PC-3 (cell line): ENCODE results near the gene FBXL15. TPM values are rescaled to one million over a fixed set of nuclear protein-coding genes. Genes with fewer than 3 reads are reported as not detected.

Source experiments
- ATAC-seq: fragments of 200-7000 bp; cut with Tn5 transposase; 2 replicates; pipeline ENCODE4 v1.9.1; 2020; ENCODE audit warnings: mild to moderate bottlenecking, moderate library complexity
- BruUV-seq: library from RNA; stranded (reverse); fragments of 400-500 nt; replicated peaks from 2 replicates; lab custom pipeline; 2021; lab: Mats Ljungman, UMichigan
- CTCF ChIA-PET: fragments of 300-600 bp; sonication (Branson Sonifier 250); formaldehyde crosslinking; loops from one replicate; lab custom pipeline; 2022; ENCODE audit warnings: antibody characterized with exemption; lab: Charles Lee
- POLR2A ChIA-PET: fragments of 300-600 bp; sonication (Branson Sonifier 250); formaldehyde crosslinking; loops from one replicate; lab custom pipeline; 2022; ENCODE audit warnings: antibody characterized with exemption; ENCODE audit not compliant: unreplicated experiment; lab: Charles Lee
- DNase-seq: peaks from one replicate; pipeline ENCODE4 v3.0.0-alpha.2; 2015
- H2AFZ ChIP-seq: fragments of 300-600 bp; sonication (generic); 2 replicates; pipeline ENCODE4 v1.6.0; 2016; ENCODE audit warnings: antibody characterized with exemption, low read length
- H3F3A ChIP-seq: fragments of 300-600 bp; sonication (generic); one replicate; pipeline ENCODE4 v1.6.0; 2017; ENCODE audit warnings: antibody characterized with exemption, low read length, control low read depth, mild to moderate bottlenecking; ENCODE audit not compliant: unreplicated experiment
- H3K27ac ChIP-seq: fragments of 300-600 bp; sonication (generic); 2 replicates; pipeline ENCODE4 v1.5.1; 2016; ENCODE audit warnings: mild to moderate bottlenecking, low read length
- H3K27me3 ChIP-seq: fragments of 300-600 bp; sonication (generic); 2 replicates; pipeline ENCODE4 v1.6.1; 2016; ENCODE audit warnings: low read length, mixed read lengths
- H3K36me3 ChIP-seq: fragments of 300-600 bp; sonication (generic); 2 replicates; pipeline ENCODE4 v1.6.1; 2016; ENCODE audit warnings: low read depth, mixed run types, low read length, mixed read lengths
- H3K4me1 ChIP-seq: fragments of 300-600 bp; sonication (generic); 2 replicates; pipeline ENCODE4 v1.5.1; 2016; ENCODE audit warnings: low read length; ENCODE audit not compliant: insufficient read depth
- H3K4me2 ChIP-seq: fragments of 300-600 bp; sonication (generic); 2 replicates; pipeline ENCODE4 v1.6.0; 2016; ENCODE audit warnings: low read length
- H3K4me3 ChIP-seq: fragments of 300-600 bp; sonication (generic); 2 replicates; pipeline ENCODE4 v1.5.1; 2016; ENCODE audit warnings: mild to moderate bottlenecking, low read length, mixed read lengths
- H3K79me2 ChIP-seq: fragments of 300-600 bp; sonication (generic); 2 replicates; pipeline ENCODE4 v1.6.1; 2017; ENCODE audit warnings: low read length, mixed read lengths
- H3K9ac ChIP-seq: fragments of 300-600 bp; sonication (generic); 2 replicates; pipeline ENCODE4 v1.6.0; 2016; ENCODE audit warnings: mild to moderate bottlenecking, low read length
- H3K9me2 ChIP-seq: fragments of 300-600 bp; sonication (generic); replicated peaks from 2 replicates; pipeline ENCODE4 v1.6.1; 2016; ENCODE audit warnings: mixed run types, low read length, mixed read lengths
- H3K9me3 ChIP-seq: fragments of 300-600 bp; sonication (generic); 2 replicates; pipeline ENCODE4 v1.6.1; 2016; ENCODE audit warnings: low read length, mixed read lengths
- H4K20me1 ChIP-seq: fragments of 300-600 bp; sonication (generic); 2 replicates; pipeline ENCODE4 v1.6.1; 2016; ENCODE audit warnings: low read length, mixed read lengths
- CTCF ChIP-seq: fragments of 300-600 bp; sonication (generic); conservative IDR thresholded peaks from 2 replicates; pipeline ENCODE4 v1.5.1; 2017; ENCODE audit warnings: antibody characterized with exemption, low read depth, mild to moderate bottlenecking, low read length
- EZH2 ChIP-seq: fragments of 300-600 bp; sonication (generic); IDR thresholded peaks from one replicate; pipeline ENCODE4 v1.6.1; 2017; ENCODE audit warnings: antibody characterized with exemption, mild to moderate bottlenecking, low read length; ENCODE audit not compliant: unreplicated experiment
- EZH2phosphoT487 ChIP-seq: fragments of 300-600 bp; sonication (generic); IDR thresholded peaks from 2 replicates; pipeline ENCODE4 v1.6.1; 2018; ENCODE audit warnings: mild to moderate bottlenecking, antibody characterized with exemption, low read length, borderline replicate concordance
- intact Hi-C: fragments of 100-400 bp; cut with micrococcal nuclease; formaldehyde crosslinking; loops from 2 replicates; pipeline ENCODE4 v1.9.0; 2023
- total RNA-seq: library from RNA; depleted of rRNA; stranded (reverse); fragments of >200 nt; gene quantifications from 2 replicates; pipeline ENCODE4 v1.2.3, GENCODE V29; 2014

The FBXL15 gene
- total RNA-seq, 1 experiment from 2014 or later = 12.7 TPM

GRCh38 chr10:102404361-102405107, 16.1 kb upstream of the FBXL15 start:
- no peak for ATAC-seq
- no peak overlapping the region for H3K4me2 ChIP-seq
- H3K9me3 ChIP-seq = no peaks in the 10 kb centered on the region
- no peak overlapping the region for H3K9ac ChIP-seq
- peaks cover 22% of the 10 kb centered on the region for H3K4me1 ChIP-seq
- H3K79me2 ChIP-seq = no peaks in the 10 kb centered on the region
- no peaks in the 10 kb centered on the region for H4K20me1 ChIP-seq
- no peaks in the 10 kb centered on the region; the same call in 1 of the 2 replicates for H3K36me3 ChIP-seq
- no peak overlapping the region for H3K27ac ChIP-seq
- TF ChIP-seq EZH2phosphoT487 (no peak), EZH2 (no peak), CTCF (no peak)
- no peak for DNase-seq
- H2AFZ ChIP-seq = no peak overlapping the region
- H3K9me2 ChIP-seq = no peaks in the 10 kb centered on the region
- BruUV-seq = TSS peak; percentile 8
- CTCF ChIA-PET = no interaction called here
- no peak overlapping the region for H3K4me3 ChIP-seq
- POLR2A ChIA-PET = no interaction called here
- H3F3A ChIP-seq = no peaks in the 10 kb centered on the region
- H3K27me3 ChIP-seq = no peaks in the 10 kb centered on the region
- intact Hi-C loops = no loop called here

DNA sequence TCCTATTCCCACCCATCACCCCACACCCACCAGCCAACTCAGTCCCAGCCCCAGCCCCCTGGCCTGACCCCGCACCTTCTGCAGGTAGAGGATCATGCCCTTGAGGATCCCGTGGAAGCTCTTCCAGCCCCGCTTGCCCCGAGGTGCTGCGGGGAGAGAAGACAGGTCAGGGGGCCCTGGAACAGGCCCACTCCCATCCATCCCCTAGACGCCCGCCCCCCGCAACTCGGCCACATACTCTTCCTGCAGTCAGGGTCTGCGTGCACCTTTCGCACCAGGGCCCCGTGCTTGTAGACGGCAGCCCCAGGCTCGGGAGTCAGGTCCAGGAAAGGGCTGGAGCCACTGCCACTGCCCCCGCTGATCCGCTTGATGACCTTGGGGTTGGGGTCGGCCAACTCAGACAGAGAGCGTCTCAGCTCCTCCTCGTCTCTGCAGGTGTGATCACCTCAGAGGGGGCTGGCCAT, 15.5 kb upstream of the FBXL15 start:
- Histone ChIP-seq H3K27ac (no peak overlapping the region), H3K27me3 (peaks cover 6% of the 10 kb centered on the region; the same call in 1 of the 2 replicates), H3F3A (no peaks in the 10 kb centered on the region), H3K4me3 (no peak overlapping the region), H3K36me3 (no peaks in the 10 kb centered on the region; the same call in 1 of the 2 replicates), H4K20me1 (no peaks in the 10 kb centered on the region), H3K9ac (no peak overlapping the region), H3K4me1 (peaks cover 17% of the 10 kb centered on the region), H2AFZ (no peak overlapping the region), H3K79me2 (no peaks in the 10 kb centered on the region), H3K4me2 (no peak overlapping the region), H3K9me3 (no peaks in the 10 kb centered on the region), H3K9me2 (no peaks in the 10 kb centered on the region)
- no TSS peak for BruUV-seq
- ATAC-seq (no peak), DNase-seq (no peak)
- intact Hi-C loops = no loop called here
- no peak for TF ChIP-seq EZH2phosphoT487
- TF ChIP-seq CTCF = no peak
- TF ChIP-seq EZH2 = no peak
- ChIA-PET CTCF (no interaction called here), POLR2A (no interaction called here)

DNA sequence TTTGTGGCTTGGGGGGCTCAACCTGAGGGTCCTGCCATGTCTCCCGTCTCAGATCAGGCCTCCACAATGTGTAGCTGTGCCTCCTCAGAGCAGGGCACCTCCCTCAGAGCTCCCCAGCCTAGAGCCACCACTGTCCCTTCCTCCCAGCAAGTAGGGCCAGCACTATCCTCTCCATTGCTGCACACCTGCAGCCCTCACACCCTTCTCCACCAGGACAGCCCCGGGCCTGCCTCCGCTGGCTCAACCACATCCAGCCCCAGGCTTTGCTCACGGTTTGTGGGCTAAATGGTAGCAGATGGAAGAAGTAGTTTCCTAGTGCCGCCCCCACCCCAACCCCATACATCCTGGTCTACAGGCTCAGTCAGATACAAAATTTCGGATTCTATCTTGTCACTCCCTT, 15.0 kb upstream of the FBXL15 start:
- ATAC-seq (no peak), DNase-seq (no peak)
- no peak overlapping the region for H3K27ac ChIP-seq
- no peak overlapping the region for H3K4me3 ChIP-seq
- no peaks in the 10 kb centered on the region for H4K20me1 ChIP-seq
- H2AFZ ChIP-seq = no peak overlapping the region
- H3K4me1 ChIP-seq = peaks cover 17% of the 10 kb centered on the region
- CTCF ChIA-PET = no interaction called here
- POLR2A ChIA-PET = no interaction called here
- H3K36me3 ChIP-seq = no peaks in the 10 kb centered on the region; the same call in 1 of the 2 replicates
- H3K9ac ChIP-seq = no peak overlapping the region
- peaks cover 8% of the 10 kb centered on the region; the same call in 1 of the 2 replicates for H3K27me3 ChIP-seq
- H3K79me2 ChIP-seq = no peaks in the 10 kb centered on the region
- intact Hi-C loops = no loop called here
- H3K4me2 ChIP-seq = no peak overlapping the region
- H3K9me3 ChIP-seq = no peaks in the 10 kb centered on the region
- no TSS peak for BruUV-seq
- H3K9me2 ChIP-seq = no peaks in the 10 kb centered on the region
- no peak for TF ChIP-seq EZH2
- TF ChIP-seq EZH2phosphoT487 = no peak
- no peak for TF ChIP-seq CTCF
- H3F3A ChIP-seq = no peaks in the 10 kb centered on the region
